B cell (primary cell): Measurements from ENCODE around the gene WDR45.

ENCODE experiments used
- CTCF ChIP-seq: fragments of 200-600 bp; IDR thresholded peaks from one replicate; pipeline ENCODE4 v1.8.0; 2022; ENCODE audit warnings: antibody characterized with exemption, mild to moderate bottlenecking
- EZH2 ChIP-seq: IDR thresholded peaks from 2 replicates; pipeline ENCODE4 v1.6.1; 2012; ENCODE audit warnings: borderline replicate concordance, low read depth, mild to moderate bottlenecking, moderate library complexity, low read length; ENCODE audit not compliant: insufficient read depth, poor library complexity, severe bottlenecking

- no peak for TF ChIP-seq CTCF
- TF ChIP-seq EZH2, result no peak
Measured at GRCh38 chrX:49059201-49059600, 20.5 kb downstream of the WDR45 start.
